TTC549 (cell line): ENCODE results near the gene PLCB1.

Experiments
- FAIRE-seq: peaks from 2 replicates; lab custom pipeline; 2012; peaks lifted over from hg19 to GRCh38; lab: Jason Lieb, UNC

PLCB1 gene

GRCh38 chr20:8129211-8129976 lies 2.7 kb upstream of the PLCB1 start:
- no peak for FAIRE-seq

DNA sequence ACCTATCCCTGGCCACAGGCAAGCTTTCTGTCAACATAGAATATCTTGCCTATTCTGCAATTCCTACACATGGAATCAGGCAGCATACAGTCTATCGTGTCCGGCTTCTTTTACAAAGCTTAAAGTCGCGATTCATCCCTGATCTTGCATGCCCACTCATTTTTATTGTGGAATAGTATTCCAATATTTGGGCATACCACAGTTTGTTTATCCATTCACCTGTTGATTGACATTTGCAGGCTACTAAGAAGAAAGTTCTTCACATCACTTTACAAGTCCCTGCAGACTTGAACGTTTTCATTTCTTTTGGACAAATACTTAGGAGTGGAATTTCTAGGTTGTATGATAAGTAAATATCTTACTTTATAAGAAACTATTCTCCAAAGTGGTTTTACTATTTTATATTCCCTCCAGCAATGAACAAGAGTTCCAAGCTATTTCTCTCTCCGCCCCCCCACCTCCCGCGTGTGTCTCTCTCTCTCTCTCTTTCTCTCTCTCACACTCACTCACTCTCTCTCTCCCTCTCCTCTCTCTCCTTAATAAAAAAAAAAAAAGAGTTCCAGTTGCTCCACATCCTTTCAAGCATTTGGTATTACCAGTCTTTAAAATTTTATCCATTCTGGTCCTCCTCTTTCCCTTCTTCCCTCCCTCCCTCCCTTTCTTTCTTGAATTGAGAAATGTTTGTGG lies 1.1 kb upstream of the PLCB1 start:
- FAIRE-seq: no peak

GRCh38 chr20:8132484-8133309 lies 631 bp downstream of the PLCB1 start:
- FAIRE-seq: no peak

- no peak for FAIRE-seq
Measured at GRCh38 chr20:8133310-8133768, 1.3 kb downstream of the PLCB1 start.

- no peak for FAIRE-seq
Measured at GRCh38 chr20:8133851-8134451, 1.9 kb downstream of the PLCB1 start.

DNA sequence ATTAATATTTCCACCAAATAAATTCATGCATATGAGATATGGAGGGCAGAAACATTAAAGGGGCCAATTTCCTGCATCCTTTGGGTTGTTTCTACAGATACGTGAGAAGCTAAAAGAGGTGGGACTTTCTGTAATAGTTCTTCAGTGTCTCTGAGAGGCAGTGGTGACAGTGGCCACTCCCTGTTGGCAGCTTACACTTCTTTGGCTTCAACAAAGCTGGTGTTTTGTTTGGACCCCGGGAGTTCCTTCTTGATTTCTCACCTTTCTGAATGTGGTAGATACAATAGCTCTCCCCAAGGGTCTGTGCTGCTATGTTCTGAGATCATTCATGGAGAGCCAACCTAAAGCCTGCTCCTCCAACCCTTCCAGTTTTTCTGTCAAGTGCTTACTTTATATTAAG lies 7.8 kb downstream of the PLCB1 start:
- FAIRE-seq: no peak

DNA sequence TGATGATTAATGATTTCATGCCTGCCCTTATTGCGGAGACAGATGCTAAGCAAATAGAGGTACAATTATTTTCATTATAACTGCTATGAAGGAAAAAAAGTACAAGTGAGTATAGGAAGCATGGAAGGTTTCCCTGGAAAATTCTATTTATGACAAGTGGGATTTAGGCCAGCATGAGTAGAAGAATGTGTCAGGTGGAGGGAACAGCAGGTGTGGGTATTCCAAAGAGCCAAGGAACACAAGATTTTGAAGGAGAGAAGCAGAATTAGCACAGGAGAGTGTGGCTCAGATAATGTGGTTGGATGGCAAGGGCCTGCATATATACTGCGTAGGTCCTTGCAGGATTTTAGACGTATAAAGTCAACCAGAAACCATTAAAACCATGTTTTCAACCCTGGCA lies 11.4 kb downstream of the PLCB1 start:
- FAIRE-seq: no peak

DNA sequence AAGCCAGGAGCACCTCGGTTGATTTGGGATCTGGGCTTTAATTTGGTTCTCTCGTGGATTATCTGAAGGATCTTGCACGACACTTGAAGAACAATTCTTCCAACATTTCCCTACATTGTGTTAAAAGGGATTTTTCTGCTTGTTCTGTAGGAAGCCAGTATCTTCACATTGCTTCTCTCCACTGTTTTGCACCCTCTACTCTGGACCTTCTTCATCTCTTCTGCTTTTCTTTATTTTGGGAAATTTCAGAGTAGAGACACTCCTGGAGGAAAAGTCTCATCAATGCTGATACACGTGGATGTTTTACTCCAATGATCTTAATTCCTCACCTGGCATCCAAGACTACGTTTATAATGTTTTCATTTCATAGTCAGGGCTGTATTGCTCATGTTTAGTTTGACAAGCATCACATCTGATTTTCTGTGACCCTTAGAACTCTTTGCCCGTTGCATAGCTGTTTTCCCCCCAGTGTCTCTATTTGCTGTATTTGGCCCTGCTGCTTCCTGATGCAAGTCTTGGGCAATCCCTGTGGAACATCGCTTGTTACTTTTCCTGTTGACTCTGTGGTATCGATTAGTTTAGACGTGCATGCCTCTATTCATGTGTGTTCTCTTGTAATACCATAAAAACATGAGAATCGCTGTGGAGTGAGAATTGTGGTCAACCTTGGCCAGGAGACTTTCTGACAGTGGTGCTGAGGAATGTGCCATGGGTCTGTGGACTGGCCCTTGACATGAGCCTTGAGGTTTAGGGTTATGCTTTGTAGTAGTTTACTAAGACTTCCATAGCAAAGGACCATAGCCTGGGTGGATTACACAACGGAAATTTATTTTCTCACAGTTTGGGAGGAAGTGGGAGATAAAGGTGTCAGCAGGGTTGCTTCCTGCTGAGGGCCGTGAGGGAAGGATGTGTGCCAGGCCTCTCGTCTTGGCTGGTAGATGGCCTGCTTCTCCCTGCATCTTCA lies 12.5 kb downstream of the PLCB1 start:
- no peak for FAIRE-seq

GRCh38 chr20:8145246-8146168 lies 13.4 kb downstream of the PLCB1 start:
- FAIRE-seq: no peak

DNA sequence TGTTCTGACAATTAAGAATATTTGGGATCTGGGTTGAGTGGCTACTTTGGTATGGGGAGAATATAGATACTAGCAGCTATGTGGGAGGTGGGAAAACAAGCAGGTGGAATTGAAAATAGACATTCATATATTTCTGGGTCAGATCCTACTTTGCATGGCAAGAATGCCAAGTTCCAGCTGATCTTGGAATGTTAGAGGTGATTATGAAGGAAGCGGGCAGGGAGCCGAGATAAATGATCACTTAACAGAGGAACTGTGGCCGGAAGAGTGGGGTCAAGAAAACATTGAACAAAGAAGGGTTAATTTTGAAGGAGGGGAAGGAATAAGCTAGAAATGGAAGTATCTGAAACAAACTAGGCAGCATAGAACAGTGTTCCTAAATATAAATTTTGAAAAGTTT lies 15.4 kb downstream of the PLCB1 start:
- no peak for FAIRE-seq

DNA sequence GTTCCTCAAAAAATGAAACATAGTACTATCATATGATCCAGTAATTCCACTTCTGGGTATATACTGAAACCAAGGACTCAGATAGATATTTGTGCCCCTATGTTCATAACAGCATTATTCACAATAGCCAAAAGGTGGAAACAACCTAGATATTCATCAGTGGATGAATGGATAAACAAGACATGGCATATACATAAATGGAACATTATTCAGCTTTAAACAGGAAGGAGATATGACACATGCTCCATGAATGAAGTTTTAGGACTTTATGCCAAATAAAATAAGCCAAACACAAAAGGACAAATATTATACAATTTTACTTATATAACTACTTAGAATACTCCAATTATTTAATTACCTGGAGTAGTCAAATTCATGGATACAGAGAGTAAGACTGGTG lies 16.4 kb downstream of the PLCB1 start:
- no peak for FAIRE-seq

DNA sequence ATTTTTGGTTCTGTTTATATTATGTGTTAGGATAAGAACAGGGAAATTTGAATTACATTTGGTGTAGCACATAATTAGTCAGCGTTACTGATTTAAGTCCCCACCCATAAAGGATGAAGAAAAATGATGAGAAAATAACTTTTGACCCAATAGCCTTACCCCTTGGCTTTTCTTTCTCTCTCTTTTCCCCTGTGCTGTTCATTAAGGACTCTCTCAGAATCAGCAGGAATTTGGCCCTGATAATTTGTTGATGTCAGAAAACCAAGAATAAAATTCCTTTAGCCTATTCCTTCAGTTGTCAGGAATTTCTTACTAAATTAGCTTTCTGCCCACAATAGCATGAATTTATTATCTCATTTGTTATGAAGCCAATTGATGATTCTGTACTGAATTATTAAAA lies 18.5 kb downstream of the PLCB1 start:
- no peak for FAIRE-seq

- FAIRE-seq: no peak
Measured at GRCh38 chr20:8151372-8151771, 19.3 kb downstream of the PLCB1 start.

DNA sequence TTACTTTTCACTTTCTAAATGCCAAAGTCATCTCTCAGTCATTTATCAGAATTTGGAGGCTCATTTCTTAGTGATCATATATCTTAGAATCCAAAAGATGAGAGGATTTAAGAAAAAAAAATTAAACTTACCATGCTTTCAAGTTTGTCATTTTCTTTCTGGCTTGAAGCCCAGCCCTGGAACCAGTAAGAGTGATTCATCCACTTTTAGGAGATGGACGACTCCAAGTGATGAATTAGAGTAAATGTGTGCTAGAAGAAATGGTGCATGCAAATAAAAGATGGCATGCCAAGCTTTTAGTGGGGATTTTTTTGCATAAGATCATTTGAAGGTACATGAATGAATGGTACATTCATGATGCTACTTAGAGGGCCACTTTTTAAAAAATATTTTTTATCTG lies 20.1 kb downstream of the PLCB1 start:
- FAIRE-seq: no peak

DNA sequence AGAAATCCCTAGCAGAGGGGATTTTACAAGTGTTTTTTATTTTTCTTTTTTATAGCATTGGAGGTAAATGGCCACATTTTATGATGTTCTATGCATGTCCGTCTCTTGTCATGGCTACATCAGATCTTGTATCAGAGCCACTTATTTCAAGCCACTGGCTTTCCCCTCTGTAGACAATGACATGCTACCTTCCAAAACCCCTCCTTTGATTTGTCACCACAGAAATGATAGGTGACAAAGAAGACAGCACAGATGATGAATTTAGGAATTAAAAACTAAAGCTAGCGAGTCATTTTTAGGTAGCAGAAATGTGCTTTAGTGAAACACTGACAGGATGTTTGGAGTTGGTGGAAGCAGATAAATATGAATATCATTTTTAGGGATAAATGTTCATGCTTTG lies 20.8 kb downstream of the PLCB1 start:
- no peak for FAIRE-seq

- no peak for FAIRE-seq
Measured at GRCh38 chr20:8153281-8153908, 21.3 kb downstream of the PLCB1 start.

DNA sequence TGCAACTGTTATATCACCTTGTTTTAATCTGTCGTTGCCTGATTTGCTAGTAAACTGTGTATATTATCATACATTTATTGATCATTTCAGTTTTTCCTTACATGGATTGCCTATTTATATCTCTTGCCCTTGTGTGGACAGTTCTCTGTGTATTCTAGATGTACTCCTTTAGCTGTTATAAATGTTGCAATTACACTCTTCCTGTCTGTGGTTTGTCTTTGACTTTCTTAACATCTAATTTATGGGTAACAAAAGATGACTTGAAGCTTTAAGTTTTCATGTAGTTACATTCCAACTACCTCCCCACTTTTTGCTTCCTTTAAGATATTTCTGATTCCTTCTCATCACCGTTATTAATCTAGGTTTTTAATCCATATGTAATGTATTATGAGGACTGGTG lies 22.6 kb downstream of the PLCB1 start:
- no peak for FAIRE-seq

GRCh38 chr20:8155229-8155628 lies 23.2 kb downstream of the PLCB1 start:
- FAIRE-seq: no peak

DNA sequence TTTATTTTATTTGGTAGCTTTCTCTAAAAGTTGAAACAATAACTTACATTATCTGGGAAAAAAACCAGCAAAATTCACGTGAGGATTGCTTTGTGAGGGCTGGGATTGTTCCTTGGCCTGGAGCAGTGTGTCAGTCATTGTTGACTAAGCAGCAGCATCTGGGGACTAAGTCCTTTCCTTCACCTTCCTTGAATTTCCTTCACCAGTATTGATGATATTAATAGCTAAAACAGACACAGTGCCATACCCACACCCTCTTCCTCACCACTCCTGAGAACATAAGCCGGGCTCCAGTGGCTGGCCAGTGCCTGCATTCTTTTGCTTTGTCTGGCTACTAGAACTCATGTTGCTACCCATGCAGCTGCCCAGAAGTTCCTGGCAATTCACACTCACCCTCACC lies 23.7 kb downstream of the PLCB1 start:
- no peak for FAIRE-seq
